GM21723 (cell line): ENCODE results near the gene MAP3K2.
"Not testable (repeated sequence)": the region's sequence is repeated elsewhere in the genome, so short reads cannot be mapped to it uniquely, and the experiment has no call there.

ENCODE experiments used
- ATAC-seq: cut with Tn5 transposase; IDR thresholded peaks from one replicate; pipeline ENCODE4 v1.9.1; 2021; ENCODE audit warnings: mild to moderate bottlenecking, moderate library complexity; ENCODE audit not compliant: unreplicated experiment

The MAP3K2 gene

GRCh38 chr2:127353873-127354676, 33.7 kb downstream of the MAP3K2 start:
- ATAC-seq = not testable (repeated sequence)

GRCh38 chr2:127353223-127353622, 34.6 kb downstream of the MAP3K2 start:
- not testable (repeated sequence) for ATAC-seq

- ATAC-seq = no peak
These were observed 36.2 kb downstream of the MAP3K2 start for GRCh38 chr2:127351603-127352002.

GRCh38 chr2:127348426-127349000, 39.3 kb downstream of the MAP3K2 start:
- no peak for ATAC-seq

- ATAC-seq = no peak
These were observed 39.9 kb downstream of the MAP3K2 start for GRCh38 chr2:127347734-127348392.

GRCh38 chr2:127347015-127347414, 40.8 kb downstream of the MAP3K2 start:
- no peak for ATAC-seq

- ATAC-seq = no peak
These were observed 44.5 kb downstream of the MAP3K2 start for GRCh38 chr2:127343277-127343676.

- ATAC-seq = peak; percentile 97
These were observed 45.7 kb downstream of the MAP3K2 start for GRCh38 chr2:127342101-127342500.

- no peak for ATAC-seq
These were observed 55.4 kb downstream of the MAP3K2 start for GRCh38 chr2:127332335-127332734.

- peak; percentile 84 for ATAC-seq
These were observed 57.0 kb downstream of the MAP3K2 start for GRCh38 chr2:127330753-127331152.

- no peak for ATAC-seq
These were observed 61.4 kb downstream of the MAP3K2 start for GRCh38 chr2:127326289-127326945.

GRCh38 chr2:127324635-127325034, 63.1 kb downstream of the MAP3K2 start:
- no peak for ATAC-seq

- ATAC-seq = no peak
These were observed 66.5 kb downstream of the MAP3K2 start for GRCh38 chr2:127321303-127321702.

- ATAC-seq = no peak
These were observed 67.0 kb downstream of the MAP3K2 start for GRCh38 chr2:127320586-127321275.

GRCh38 chr2:127320067-127320466, 67.7 kb downstream of the MAP3K2 start:
- ATAC-seq = no peak

GRCh38 chr2:127314193-127314988, 73.4 kb downstream of the MAP3K2 start:
- ATAC-seq = no peak

- peak; percentile 98 for ATAC-seq
These were observed 74.4 kb downstream of the MAP3K2 start for GRCh38 chr2:127313406-127313805.

- no peak for ATAC-seq
These were observed 76.8 kb downstream of the MAP3K2 start for GRCh38 chr2:127310980-127311379.

GRCh38 chr2:127309468-127309867, 78.3 kb downstream of the MAP3K2 start:
- no peak for ATAC-seq

GRCh38 chr2:127308586-127309138, 79.1 kb downstream of the MAP3K2 start:
- ATAC-seq = no peak
